ENCODE measurements around the gene NUPR2. TPM values are rescaled to one million over a fixed set of nuclear protein-coding genes. Genes with fewer than 3 reads are reported as not detected.
"Not testable (repeated sequence)": the region's sequence is repeated elsewhere in the genome, so short reads cannot be mapped to it uniquely, and the experiment has no call there.

NUPR2 gene, protein sequence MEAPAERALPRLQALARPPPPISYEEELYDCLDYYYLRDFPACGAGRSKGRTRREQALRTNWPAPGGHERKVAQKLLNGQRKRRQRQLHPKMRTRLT
- polyA plus RNA-seq = not detected in 3 replicates
- not detected for polyA plus RNA-seq (2011; ENCODE audit: low read depth)
- 0.16 TPM in 1 of 2 replicates, not detected in the other for polyA plus RNA-seq (2011; cell fraction: cytosol; rRNA removed)
- not detected in 2 replicates for polyA plus RNA-seq (2011; cell fraction: nucleus; rRNA removed)
- polyA plus RNA-seq (2012; ENCODE audit: low replicate concordance) = not detected in 2 replicates
- polyA minus RNA-seq = not detected in 3 replicates
- not detected for polyA minus RNA-seq (2011; cell fraction: cytosol; rRNA and poly(A)+ RNA removed)
- polyA minus RNA-seq (2011; cell fraction: nucleus; rRNA and poly(A)+ RNA removed) = not detected in 2 replicates

GRCh38 chr7:56115852-56116538 lies at the start of gene NUPR2:
Gene NUPR2 (minus strand): TSS chr7:56116417. CDS start chr7:56116314, 103 bp downstream.
- H2AFZ ChIP-seq (ENCODE audit: control insufficient read depth, low read length) = peak within 1 kb of the TSS; percentile 77
- H3K36me3 ChIP-seq (ENCODE audit: control insufficient read depth in 2 of 2, extremely low read depth in 1 of 2, insufficient read depth in 2 of 2, low read length in 2 of 2) = no peaks in the 10 kb centered on the region
- DNase-seq (ENCODE audit: low read depth, low spot score) = no peak
- H3K4me2 ChIP-seq (ENCODE audit: control insufficient read depth, extremely low read depth, insufficient read depth, low read depth, low read length) = peak within 1 kb of the TSS; percentile 45
- FAIRE-seq = no peak
- no peaks in the 10 kb centered on the region for H4K20me1 ChIP-seq (ENCODE audit: control insufficient read depth, extremely low read depth, insufficient read depth, low read length)
- H3K4me3 ChIP-seq (ENCODE audit: control insufficient read depth in 2 of 3, extremely low read depth in 1 of 3, insufficient read depth in 2 of 3, low read depth in 1 of 3, low read length in 3 of 3) = peak within 1 kb of the TSS; percentile 13 to 26 (median 18)
- no peak within 1 kb of the TSS for H3K27ac ChIP-seq (ENCODE audit: control insufficient read depth, insufficient read depth, low read length)
- dilution Hi-C loops (cut with MboI; ENCODE audit: extremely low pct_ligation_motif_present, low sequenced_read_pairs) = no loop called here
- TF ChIP-seq, protein P1, sequence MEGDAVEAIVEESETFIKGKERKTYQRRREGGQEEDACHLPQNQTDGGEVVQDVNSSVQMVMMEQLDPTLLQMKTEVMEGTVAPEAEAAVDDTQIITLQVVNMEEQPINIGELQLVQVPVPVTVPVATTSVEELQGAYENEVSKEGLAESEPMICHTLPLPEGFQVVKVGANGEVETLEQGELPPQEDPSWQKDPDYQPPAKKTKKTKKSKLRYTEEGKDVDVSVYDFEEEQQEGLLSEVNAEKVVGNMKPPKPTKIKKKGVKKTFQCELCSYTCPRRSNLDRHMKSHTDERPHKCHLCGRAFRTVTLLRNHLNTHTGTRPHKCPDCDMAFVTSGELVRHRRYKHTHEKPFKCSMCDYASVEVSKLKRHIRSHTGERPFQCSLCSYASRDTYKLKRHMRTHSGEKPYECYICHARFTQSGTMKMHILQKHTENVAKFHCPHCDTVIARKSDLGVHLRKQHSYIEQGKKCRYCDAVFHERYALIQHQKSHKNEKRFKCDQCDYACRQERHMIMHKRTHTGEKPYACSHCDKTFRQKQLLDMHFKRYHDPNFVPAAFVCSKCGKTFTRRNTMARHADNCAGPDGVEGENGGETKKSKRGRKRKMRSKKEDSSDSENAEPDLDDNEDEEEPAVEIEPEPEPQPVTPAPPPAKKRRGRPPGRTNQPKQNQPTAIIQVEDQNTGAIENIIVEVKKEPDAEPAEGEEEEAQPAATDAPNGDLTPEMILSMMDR (optimal IDR thresholded peaks at IDR 0.05 in 1 of 3, IDR thresholded peaks at IDR 0.05 in 1 of 3, conservative IDR thresholded peaks at IDR 0.05 in 1 of 3; ENCODE audit: extremely low read depth in 1 of 3, insufficient read depth in 2 of 3, low read length in 3 of 3) = no peak
- no peak for TF ChIP-seq EZH2 (IDR thresholded peaks at IDR 0.05; ENCODE audit: low read length)
- H3K4me1 ChIP-seq (ENCODE audit: control insufficient read depth, extremely low read depth, insufficient read depth, low read length) = no peaks in the 10 kb centered on the region
- H3K79me2 ChIP-seq (ENCODE audit: control insufficient read depth, insufficient read depth, low read length) = no peaks in the 10 kb centered on the region
- H3K9me3 ChIP-seq (ENCODE audit: control insufficient read depth, low read depth, low read length) = no peaks in the 10 kb centered on the region
- no peak within 1 kb of the TSS for H3K9ac ChIP-seq (ENCODE audit: control insufficient read depth, extremely low read depth, insufficient read depth, low read length)
- no peaks in the 10 kb centered on the region for H3K27me3 ChIP-seq (ENCODE audit: control insufficient read depth, extremely low read depth, insufficient read depth, low read length)
- no peaks in the 10 kb centered on the region for H3K9me1 ChIP-seq (ENCODE audit: control insufficient read depth, extremely low read depth, insufficient read depth, low read length)

- H4K20me1 ChIP-seq (ENCODE audit: control insufficient read depth, extremely low read depth, insufficient read depth, low read length) = no peaks in the 10 kb centered on the region
- no peaks in the 10 kb centered on the region for H3K27me3 ChIP-seq (ENCODE audit: control insufficient read depth, extremely low read depth, insufficient read depth, low read length)
- no peak overlapping the region for H3K27ac ChIP-seq (ENCODE audit: control insufficient read depth, insufficient read depth, low read length)
- TF ChIP-seq EZH2 (IDR thresholded peaks at IDR 0.05; ENCODE audit: low read length) = no peak
- TF ChIP-seq, protein P1 (optimal IDR thresholded peaks at IDR 0.05 in 1 of 3, IDR thresholded peaks at IDR 0.05 in 1 of 3, conservative IDR thresholded peaks at IDR 0.05 in 1 of 3; ENCODE audit: extremely low read depth in 1 of 3, insufficient read depth in 2 of 3, low read length in 3 of 3) = no peak
- no peaks in the 10 kb centered on the region for H3K79me2 ChIP-seq (ENCODE audit: control insufficient read depth, insufficient read depth, low read length)
- H3K9ac ChIP-seq (ENCODE audit: control insufficient read depth, extremely low read depth, insufficient read depth, low read length) = no peak overlapping the region
- no peaks in the 10 kb centered on the region for H3K9me1 ChIP-seq (ENCODE audit: control insufficient read depth, extremely low read depth, insufficient read depth, low read length)
- dilution Hi-C loops (cut with MboI; ENCODE audit: extremely low pct_ligation_motif_present, low sequenced_read_pairs) = no loop called here
- no peaks in the 10 kb centered on the region for H3K4me1 ChIP-seq (ENCODE audit: control insufficient read depth, extremely low read depth, insufficient read depth, low read length)
- H3K4me2 ChIP-seq (ENCODE audit: control insufficient read depth, extremely low read depth, insufficient read depth, low read depth, low read length) = no peak overlapping the region
- no peaks in the 10 kb centered on the region for H3K9me3 ChIP-seq (ENCODE audit: control insufficient read depth, low read depth, low read length)
- H3K4me3 ChIP-seq (ENCODE audit: control insufficient read depth in 2 of 3, extremely low read depth in 1 of 3, insufficient read depth in 2 of 3, low read depth in 1 of 3, low read length in 3 of 3) = no peak overlapping the region
- no peak overlapping the region for H2AFZ ChIP-seq (ENCODE audit: control insufficient read depth, low read length)
- DNase-seq (ENCODE audit: low read depth, low spot score) = no peak
- no peak for FAIRE-seq
- no peaks in the 10 kb centered on the region for H3K36me3 ChIP-seq (ENCODE audit: control insufficient read depth in 2 of 2, extremely low read depth in 1 of 2, insufficient read depth in 2 of 2, low read length in 2 of 2)
These were observed 41.1 kb upstream of the NUPR2 start for GRCh38 chr7:56157238-56157790.

GRCh38 chr7:56131062-56131461 lies 14.8 kb upstream of the NUPR2 start:
- dilution Hi-C loops (cut with MboI; ENCODE audit: extremely low pct_ligation_motif_present, low sequenced_read_pairs) = not testable (repeated sequence)

More at GRCh38 chr7:56131062-56131461, 14.8 kb upstream of the NUPR2 start:
- H3K79me2 ChIP-seq (ENCODE audit: control insufficient read depth, insufficient read depth, low read length); H4K20me1 ChIP-seq (ENCODE audit: control insufficient read depth, extremely low read depth, insufficient read depth, low read length); H3K4me2 ChIP-seq (ENCODE audit: control insufficient read depth, extremely low read depth, insufficient read depth, low read depth, low read length); H3K27me3 ChIP-seq (ENCODE audit: control insufficient read depth, extremely low read depth, insufficient read depth, low read length); DNase-seq (ENCODE audit: low read depth, low spot score); H2AFZ ChIP-seq (ENCODE audit: control insufficient read depth, low read length); H3K4me3 ChIP-seq (ENCODE audit: control insufficient read depth in 2 of 3, extremely low read depth in 1 of 3, insufficient read depth in 2 of 3, low read depth in 1 of 3, low read length in 3 of 3); H3K9me1 ChIP-seq (ENCODE audit: control insufficient read depth, extremely low read depth, insufficient read depth, low read length); H3K9ac ChIP-seq (ENCODE audit: control insufficient read depth, extremely low read depth, insufficient read depth, low read length); H3K4me1 ChIP-seq (ENCODE audit: control insufficient read depth, extremely low read depth, insufficient read depth, low read length); FAIRE-seq; H3K9me3 ChIP-seq (ENCODE audit: control insufficient read depth, low read depth, low read length); H3K36me3 ChIP-seq (ENCODE audit: control insufficient read depth in 2 of 2, extremely low read depth in 1 of 2, insufficient read depth in 2 of 2, low read length in 2 of 2); H3K27ac ChIP-seq (ENCODE audit: control insufficient read depth, insufficient read depth, low read length): not testable (repeated sequence)

All from keratinocyte (primary cell).